Brain microvascular endothelial cell (primary cell): Measurements from ENCODE around the gene SGSH.

Source experiments
- DNase-seq: peaks from one replicate; pipeline ENCODE4 v3.0.0-alpha.2; 2020
- H3K27ac ChIP-seq: fragments of 250-450 bp; sonication (Bioruptor Pico); 2 replicates; pipeline ENCODE4 v1.5.1; 2020; ENCODE audit warnings: mild to moderate bottlenecking, moderate library complexity
- H3K27me3 ChIP-seq: fragments of 250-450 bp; sonication (Bioruptor Pico); replicated peaks from 2 replicates; pipeline ENCODE4 v1.5.1; 2020; ENCODE audit warnings: mild to moderate bottlenecking
- H3K36me3 ChIP-seq: fragments of 250-450 bp; sonication (Bioruptor Pico); replicated peaks from 2 replicates; pipeline ENCODE4 v1.5.1; 2020; ENCODE audit warnings: mild to moderate bottlenecking
- H3K4me3 ChIP-seq: 2 replicates; pipeline ENCODE4 v1.5.1; 2011; ENCODE audit warnings: low read depth, mild to moderate bottlenecking, control low read depth, low read length, moderate library complexity
- in situ Hi-C: cut with HindIII; loops from 2 replicates; pipeline ENCODE4 v1.10.0; 2017; ENCODE audit warnings: low sequenced_read_pairs, low pct_ligation_motif_present
- TF ChIP-seq, protein P1 (sequence below): IDR thresholded peaks from 2 replicates; pipeline ENCODE4 v1.5.1; 2011; ENCODE audit warnings: low read depth, mild to moderate bottlenecking, moderate library complexity, low read length, control low read depth, inconsistent platforms; ENCODE audit errors: missing control alignments

SGSH gene

DNA sequence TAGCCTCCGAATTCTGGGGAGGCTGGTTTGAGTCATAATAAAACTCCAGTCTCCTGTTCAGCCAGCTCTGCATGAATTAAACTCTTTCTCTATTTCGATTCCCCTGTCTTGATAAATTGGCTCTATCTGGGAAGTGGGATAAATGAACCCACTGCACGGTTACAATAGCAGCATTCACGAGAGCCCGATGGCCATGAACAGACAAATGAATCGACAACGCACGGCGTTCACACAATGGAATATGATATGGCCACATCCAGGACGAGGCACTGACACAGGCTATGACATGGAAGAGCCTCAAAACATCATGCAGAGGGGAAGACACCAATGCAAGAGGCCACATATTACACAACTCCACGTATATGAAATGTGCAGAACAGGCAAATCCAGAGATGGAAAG, 55.9 kb downstream of the SGSH start:
- H3K27me3 ChIP-seq: no peaks in the 10 kb centered on the region
- no peak for DNase-seq
- no peak overlapping the region for H3K4me3 ChIP-seq
- no peak overlapping the region for H3K27ac ChIP-seq
- H3K36me3 ChIP-seq: no peaks in the 10 kb centered on the region
- TF ChIP-seq, protein P1, sequence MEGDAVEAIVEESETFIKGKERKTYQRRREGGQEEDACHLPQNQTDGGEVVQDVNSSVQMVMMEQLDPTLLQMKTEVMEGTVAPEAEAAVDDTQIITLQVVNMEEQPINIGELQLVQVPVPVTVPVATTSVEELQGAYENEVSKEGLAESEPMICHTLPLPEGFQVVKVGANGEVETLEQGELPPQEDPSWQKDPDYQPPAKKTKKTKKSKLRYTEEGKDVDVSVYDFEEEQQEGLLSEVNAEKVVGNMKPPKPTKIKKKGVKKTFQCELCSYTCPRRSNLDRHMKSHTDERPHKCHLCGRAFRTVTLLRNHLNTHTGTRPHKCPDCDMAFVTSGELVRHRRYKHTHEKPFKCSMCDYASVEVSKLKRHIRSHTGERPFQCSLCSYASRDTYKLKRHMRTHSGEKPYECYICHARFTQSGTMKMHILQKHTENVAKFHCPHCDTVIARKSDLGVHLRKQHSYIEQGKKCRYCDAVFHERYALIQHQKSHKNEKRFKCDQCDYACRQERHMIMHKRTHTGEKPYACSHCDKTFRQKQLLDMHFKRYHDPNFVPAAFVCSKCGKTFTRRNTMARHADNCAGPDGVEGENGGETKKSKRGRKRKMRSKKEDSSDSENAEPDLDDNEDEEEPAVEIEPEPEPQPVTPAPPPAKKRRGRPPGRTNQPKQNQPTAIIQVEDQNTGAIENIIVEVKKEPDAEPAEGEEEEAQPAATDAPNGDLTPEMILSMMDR: no peak
- in situ Hi-C loops: no loop called here

DNA sequence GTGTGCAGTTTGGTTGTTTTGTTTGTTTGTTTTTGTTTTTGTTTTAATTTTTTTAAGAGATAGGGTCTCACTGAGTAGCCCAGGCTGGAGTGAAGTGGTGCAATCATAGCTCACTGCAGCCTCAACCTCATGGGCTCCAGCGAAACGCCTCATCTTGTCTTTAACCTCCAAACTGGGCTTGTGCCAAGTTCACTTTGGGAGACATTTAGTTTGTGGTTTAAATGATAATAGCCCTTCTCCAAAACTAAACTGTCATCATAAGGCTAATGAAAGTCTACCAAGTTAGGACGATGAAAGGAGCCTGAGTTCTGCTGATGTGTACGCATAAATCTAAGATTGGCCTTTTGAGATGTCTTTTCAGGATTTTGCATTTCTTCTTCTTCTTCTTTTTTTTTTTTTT, 56.8 kb downstream of the SGSH start:
- no peaks in the 10 kb centered on the region for H3K27me3 ChIP-seq
- in situ Hi-C loops: no loop called here
- H3K27ac ChIP-seq: no peak overlapping the region
- DNase-seq: no peak
- no peak overlapping the region for H3K4me3 ChIP-seq
- H3K36me3 ChIP-seq: no peaks in the 10 kb centered on the region
- TF ChIP-seq, protein P1: no peak

DNA sequence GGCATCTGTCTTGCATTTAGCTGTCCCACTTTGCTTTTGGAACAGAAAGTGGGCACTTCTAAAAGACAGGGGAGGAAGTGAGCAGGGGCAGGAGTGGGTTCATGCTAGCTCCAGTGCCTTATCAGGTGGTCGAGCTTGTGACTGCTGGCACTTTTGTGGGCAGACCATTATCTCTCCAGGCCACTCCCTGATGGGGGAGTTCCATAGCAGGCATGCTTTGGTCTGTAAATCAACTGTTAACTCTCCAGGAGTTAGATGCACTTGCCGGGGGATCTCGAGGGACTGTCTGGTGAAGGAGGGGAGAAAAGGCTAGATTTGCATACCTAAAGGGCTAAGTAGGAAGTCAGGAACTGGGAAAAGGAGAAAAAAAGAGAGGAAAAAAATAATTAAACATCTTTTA, 59.6 kb downstream of the SGSH start:
- Histone ChIP-seq H3K4me3 (no peak overlapping the region), H3K27me3 (no peaks in the 10 kb centered on the region), H3K27ac (no peak overlapping the region), H3K36me3 (no peaks in the 10 kb centered on the region)
- in situ Hi-C loops: no loop called here
- TF ChIP-seq, protein P1: no peak
- DNase-seq: no peak
